HG02938 (cell line): ENCODE measurements around the gene EML4.

Source experiments
- ATAC-seq: cut with Tn5 transposase; IDR thresholded peaks from one replicate; pipeline ENCODE4 v1.9.1; 2021; ENCODE audit warnings: mild to moderate bottlenecking, moderate library complexity; ENCODE audit not compliant: unreplicated experiment

The EML4 gene

GRCh38 chr2:42137125-42137841 is 31.9 kb upstream of the EML4 start:
- no peak for ATAC-seq

DNA sequence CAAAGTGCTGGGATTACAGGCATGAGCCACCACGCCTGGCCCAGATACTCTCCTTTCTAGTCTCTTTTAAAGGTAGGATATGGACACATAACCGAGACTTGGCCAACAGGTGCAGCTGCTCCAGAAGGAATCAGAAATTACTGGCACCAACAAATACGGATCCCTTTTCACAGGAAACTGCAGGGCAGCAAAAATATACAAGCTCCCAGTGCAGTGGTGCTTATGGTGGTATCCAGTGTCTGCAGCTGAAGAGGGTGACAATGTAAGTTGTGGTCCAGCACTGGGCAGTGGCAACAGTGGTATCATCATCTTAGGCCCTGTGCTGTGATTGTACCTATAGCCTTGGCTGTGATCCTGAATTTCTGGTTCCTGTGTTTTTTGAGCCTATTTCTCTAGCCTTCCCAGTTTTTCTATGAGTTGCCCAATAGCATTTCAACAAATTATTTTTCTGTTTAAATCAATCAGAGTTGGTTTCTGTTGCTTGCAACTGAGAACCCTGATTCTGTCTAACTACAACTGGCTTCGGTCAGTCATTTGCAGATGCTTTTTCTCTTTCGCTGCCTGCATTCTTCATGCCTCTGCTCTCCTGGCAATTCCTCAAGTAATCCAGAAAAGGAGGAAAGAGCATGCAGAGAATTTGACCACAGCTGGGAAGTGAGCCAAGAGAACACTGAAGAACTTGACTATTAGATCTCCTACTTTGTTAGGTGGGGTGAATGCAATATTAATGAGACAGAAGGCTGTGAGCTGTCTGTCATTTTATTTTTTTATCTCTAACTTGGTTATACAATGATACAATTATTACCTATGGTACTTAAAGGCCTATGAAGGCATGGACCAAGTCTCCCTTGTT is 30.8 kb upstream of the EML4 start:
- ATAC-seq, result no peak

- ATAC-seq, result no peak
These were observed 30.1 kb upstream of the EML4 start for GRCh38 chr2:42139101-42139500.

GRCh38 chr2:42140496-42140895 is 28.7 kb upstream of the EML4 start:
- ATAC-seq, result no peak

DNA sequence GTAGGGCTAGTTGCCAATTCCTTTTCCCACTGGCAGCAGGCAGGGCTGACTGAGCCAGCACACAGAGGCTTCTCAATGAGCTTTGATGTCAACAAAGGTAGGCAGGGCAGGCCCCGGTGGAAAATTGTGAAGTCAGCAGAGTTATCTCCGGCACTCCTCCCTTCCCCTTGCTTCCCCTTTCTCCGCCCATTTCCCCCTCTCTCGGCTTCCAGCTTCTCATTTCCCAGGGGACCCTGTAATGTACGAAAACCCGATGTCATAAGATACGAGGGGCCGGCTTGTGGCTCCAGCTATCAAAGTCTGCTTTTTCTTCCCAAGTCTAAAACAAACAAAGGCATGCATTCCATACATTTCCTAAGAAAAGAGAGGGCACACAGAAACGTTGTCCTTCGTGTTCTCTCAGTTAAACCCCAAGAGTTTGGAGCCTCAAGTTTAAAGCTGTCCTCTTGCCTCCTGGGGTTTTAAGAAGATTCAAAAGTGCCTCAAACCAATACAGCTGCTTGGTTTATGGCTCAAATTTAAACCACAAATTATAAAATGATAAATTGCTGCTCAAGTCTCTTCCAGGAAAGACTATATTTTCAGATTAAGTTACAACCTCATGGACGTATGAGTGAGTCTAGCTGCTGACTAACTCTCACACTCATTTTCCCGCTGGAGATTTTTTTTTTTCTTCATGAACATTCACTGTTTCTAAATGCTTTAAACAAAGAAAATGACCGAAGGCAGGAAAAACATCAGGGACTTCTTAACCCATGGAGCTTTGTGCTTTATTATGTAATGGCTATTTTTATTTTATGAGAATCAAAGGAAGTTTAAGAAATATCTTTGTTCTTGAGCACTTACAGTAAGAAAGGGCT is 27.2 kb upstream of the EML4 start:
- ATAC-seq, result no peak

GRCh38 chr2:42142547-42143184 is 26.5 kb upstream of the EML4 start:
- no peak for ATAC-seq

GRCh38 chr2:42147641-42148274 is 21.4 kb upstream of the EML4 start:
- ATAC-seq, result no peak

- ATAC-seq, result no peak
These were observed 19.0 kb upstream of the EML4 start for GRCh38 chr2:42150159-42150558.

DNA sequence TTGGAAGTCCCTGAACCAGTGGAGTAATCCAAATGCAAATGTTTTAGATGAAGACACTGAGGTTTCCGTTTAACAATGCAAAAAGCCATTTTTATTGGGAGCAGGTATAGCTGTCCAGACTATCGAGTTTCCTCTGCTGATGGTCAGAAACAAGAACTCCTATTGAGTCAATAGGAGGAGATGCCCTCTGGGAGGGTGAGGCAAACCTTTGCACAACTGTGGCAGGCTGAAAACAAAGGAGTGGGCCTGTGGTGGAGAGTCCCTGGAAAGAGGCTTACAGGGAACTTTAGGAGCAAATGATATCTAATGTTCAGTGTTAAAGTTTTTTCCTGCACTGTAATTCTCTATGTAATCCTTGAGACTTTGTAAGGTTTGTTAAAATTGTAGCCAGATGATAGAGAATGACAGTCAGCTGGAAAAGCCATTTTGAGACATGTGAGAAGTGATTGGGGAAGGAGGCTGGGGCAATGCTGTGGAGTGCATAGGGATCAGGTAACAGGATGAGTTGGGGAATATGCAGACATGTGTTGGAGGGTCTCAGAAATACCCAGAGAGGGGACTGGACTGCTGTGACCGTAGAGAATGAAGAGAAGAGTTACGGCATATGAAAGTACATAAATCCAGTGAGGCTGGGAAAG is 15.1 kb upstream of the EML4 start:
- no peak for ATAC-seq

DNA sequence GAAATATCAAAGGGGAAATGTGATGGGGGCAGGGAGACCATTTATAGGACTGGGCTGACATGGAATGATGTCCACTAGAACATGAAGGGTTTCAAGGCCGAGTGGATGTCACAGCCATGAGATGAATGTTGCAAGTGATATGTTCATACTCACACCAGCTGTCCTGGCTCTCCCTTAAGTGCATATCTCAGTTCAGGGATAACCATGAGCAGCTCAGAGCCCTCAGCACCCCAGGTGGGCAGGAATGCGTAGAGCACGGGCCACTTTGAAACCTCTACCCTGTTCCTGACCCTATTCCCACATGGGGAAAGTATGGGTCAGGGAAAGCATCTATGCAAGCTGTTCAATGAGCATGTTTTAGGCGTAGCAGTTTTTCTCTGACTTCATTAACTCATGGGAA is 12.4 kb upstream of the EML4 start:
- ATAC-seq, result no peak

GRCh38 chr2:42161444-42161843 is 7.7 kb upstream of the EML4 start:
- ATAC-seq, result no peak

- ATAC-seq, result no peak
These were observed 5.6 kb upstream of the EML4 start for GRCh38 chr2:42163444-42164045.

- no peak for ATAC-seq
These were observed 5.1 kb upstream of the EML4 start for GRCh38 chr2:42164046-42164445.

DNA sequence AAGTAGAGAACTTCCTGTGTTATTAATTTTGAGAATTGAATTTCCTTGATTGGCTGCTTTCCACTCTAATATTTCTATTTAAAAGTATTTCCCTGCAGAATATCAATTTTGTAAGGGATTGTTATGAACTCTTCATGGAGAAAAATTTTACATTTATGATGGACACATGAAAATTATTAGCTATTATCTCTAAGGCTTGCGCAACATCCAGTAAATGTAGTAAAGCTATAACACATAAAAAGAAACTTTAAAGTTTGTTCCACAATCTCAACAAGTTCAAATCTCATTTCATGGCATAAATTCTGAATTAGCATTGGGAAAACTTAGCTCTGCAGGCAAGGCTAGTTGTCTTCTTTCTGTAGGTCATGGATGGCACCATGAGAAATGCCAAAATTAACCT is 4.2 kb upstream of the EML4 start:
- ATAC-seq, result no peak

- ATAC-seq, result no peak
These were observed 1.7 kb upstream of the EML4 start for GRCh38 chr2:42167458-42167857.

GRCh38 chr2:42168459-42169099 is 574 bp upstream of the EML4 start:
- no peak for ATAC-seq

DNA sequence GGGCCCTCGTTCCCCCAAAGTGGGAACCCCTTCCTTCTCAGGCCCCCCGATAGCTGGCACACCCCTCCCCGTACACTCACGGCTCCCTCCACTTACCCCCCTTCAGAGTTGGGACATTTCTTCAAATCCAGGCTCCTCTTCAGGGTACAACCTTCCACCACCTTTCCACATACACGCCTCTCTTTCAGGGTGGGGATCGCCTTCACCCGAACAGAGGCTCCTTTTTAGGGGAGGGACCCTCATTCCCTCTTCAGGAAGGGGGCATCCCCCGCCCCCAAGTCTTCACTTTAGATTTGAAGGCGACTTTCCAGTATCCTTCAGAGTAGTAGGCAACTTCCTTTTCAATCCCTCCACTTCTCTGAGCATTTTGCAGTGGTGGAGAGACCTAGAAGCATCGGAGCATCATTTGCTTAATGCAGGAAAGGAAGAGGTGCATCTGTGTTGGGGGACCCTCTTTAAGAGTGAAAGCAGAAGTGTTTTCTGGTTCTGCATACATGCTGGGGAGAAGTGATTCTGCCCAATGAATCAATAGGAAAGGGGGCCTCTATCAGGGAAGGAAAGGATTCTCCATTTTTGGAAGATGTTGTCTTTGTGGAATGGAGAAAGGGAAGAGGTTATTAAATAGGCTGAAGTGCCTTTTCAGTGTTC is 845 bp downstream of the EML4 start:
- peak; percentile 23 for ATAC-seq

- no peak for ATAC-seq
These were observed 1.7 kb downstream of the EML4 start for GRCh38 chr2:42170619-42171395.
